GM18511 (cell line): ENCODE results near the gene SNRPB2.

Experiments used
- ATAC-seq: cut with Tn5 transposase; IDR thresholded peaks from one replicate; pipeline ENCODE4 v1.9.1; 2021; ENCODE audit warnings: mild to moderate bottlenecking, moderate library complexity; ENCODE audit not compliant: unreplicated experiment

Gene SNRPB2

DNA sequence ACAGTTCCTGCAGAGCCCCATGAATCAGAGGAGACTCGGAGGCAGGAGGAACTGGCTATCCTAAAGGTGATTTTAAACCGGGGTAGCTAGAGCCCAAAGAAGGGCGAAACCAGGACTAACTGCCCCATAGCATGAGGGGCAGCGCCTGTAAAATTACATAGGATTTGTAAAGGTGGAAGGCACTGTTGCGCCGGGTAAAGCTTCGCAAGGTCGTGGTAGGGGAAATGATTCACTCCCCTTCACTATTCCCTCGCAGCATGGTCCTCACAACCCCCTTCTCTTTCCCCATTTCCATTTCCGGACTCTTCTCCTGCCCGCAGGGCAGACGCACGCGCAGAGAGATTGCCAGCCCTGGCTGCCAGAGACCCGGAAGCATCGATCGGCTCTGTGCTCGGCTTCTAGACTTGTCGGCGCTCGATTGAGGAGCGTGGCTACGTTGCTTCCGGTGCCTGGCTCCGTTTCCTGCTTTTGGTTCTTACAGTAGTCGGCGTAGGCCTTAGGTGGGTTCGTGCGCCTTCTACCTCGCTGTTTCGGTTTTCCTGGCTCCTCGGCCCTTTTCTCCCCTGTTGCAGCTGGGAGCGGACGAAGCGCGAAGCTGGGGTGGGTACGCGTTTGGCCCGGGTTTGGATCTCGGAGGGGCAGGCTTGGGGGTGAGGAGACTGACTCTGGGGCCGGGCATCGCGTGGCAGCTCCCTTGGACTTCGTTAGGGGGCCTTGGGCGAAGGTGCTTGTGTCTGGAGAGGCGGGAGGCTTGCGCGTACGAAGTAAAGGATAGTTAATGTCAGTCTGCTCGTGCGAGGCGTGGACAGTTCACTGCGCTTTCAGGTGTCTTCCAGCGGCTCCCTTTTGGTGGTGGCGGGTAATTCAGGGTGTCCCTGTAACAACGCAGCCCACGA is at the start of gene SNRPB2:
TSS of gene SNRPB2 (plus strand) at position 462 of the 896 bp plus-strand sequence. CDS start 1,677 bp downstream, outside the sequence.
- ATAC-seq, result peak; percentile 99

DNA sequence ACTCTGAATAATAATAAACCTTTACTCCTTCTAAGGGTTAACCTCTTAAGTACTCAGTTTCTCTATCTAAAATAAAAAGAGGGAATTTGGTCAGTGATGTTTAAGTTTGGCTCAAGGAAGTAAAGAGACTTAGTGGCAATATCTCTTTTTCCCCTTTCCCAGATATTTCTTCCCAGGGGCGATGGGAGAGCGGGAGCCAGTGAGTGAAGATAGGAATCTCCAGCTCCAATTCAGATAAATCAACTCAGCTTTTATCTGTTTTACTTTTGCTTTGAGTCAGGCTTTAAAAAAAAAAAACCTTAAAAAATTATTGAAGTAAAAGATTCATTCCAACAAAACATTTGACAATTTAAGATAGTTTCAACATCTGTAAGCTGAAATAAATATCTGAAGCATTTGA is 45.4 kb upstream of the SNRPB2 start:
- ATAC-seq, result no peak

DNA sequence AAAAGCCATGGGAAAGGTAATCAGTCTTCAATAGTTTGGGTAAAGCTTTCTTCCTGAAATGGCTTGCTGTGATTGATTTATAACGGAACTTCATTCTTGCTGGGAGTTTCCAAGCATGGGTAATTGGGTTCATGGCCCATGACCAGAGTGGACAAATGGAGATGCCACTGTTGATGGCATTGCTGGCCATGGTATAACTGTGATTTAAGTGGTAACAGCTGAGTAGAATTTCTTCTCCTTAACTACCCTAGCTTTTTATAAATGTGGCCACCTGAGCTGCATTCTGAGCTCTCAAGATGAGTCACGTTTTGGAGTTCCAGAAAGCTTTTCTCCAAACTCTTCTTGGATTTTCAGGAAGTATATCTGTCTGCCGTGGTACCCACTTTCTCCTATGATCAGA is 39.9 kb upstream of the SNRPB2 start:
- no peak for ATAC-seq

DNA sequence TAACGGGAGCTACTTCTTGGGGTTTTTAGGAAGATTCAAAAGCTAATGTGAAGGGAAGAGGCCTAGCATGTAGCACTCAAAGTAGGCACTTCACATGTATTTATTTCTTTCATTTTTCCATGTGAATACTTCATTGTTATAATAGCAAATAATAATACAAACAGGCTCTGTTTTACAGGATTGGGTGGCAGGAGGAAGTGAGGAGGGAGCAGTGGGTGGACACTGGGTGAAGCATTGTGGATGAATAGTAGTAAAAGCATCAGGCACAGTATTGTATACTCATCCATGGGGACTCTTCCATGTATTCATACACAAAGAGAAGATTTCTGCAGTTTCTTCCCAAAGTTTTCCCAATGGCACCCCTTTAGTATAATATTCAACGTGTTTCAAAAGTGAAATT is 38.4 kb upstream of the SNRPB2 start:
- ATAC-seq, result no peak

DNA sequence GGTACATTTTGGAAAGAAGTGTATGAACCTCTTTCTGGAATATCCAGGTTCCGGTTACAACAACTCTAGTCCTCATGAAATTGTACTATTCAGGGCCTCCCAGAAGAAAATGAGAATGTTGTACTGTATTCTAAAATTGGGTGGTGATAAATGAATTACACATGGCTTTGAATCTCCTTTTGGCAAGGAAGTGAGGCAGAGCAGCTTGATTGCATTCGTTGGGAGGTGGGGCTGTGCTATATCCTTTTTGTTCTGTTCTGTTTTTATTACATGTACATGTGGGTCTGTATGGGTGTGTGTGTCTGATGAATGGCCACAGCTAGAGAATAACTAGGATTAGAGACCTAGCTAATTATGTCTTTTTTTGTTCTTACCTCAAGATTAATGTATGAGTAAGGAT is 37.8 kb upstream of the SNRPB2 start:
- no peak for ATAC-seq

DNA sequence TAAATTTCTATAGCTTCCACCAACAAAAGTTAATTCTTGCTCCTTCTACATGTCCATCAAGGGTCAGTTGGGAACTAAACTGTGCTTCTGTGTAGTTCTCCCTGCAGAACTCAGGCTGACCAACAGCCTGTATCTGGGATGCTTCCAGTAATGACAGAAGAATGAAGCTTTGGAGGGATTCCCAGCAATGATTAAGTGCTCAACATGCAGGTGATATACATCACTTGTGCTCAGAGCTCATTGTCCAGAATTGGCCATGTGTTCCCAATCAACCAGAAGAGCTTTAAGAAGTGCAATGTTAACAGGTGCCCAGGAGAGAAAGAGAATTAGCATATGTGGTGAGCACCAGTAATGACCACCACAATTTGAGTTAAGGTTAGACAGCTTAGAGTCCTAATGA is 37.4 kb upstream of the SNRPB2 start:
- no peak for ATAC-seq

DNA sequence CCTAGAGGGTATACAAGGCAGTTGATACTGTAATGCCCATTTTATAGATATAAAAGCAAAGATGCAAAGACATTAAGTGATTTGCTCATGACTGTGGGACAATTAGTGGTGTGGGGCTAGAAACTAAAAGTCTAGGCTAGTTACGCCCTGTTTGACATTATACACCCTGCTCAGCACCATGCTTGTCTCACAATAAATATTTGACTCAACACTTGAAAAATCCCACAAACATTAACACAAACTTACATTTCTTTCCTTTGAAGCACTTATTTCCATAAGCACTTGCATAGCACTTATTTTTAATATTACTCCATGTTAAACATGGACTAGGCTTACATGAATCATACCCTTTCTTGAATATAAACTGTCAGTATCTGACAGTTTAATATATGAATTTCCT is 36.5 kb upstream of the SNRPB2 start:
- ATAC-seq, result no peak

DNA sequence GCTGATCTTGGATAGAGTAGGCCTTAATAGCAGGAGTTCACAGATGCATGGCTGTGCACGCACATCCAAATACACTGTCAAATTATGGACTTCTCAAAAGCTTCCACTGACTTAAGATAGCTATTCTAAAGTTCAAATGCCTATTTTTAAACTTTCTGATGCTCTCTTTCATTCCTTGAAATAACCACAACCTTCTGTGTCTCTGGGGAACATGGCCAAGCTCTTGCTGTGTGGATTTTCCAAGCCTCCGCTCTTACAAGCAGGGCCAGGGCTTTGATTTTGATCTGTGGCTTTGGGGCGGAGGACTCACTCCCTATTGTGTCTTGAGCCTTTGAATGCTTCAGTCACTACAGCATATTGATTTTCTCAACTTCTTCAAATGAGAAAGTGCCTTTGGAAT is 35.7 kb upstream of the SNRPB2 start:
- ATAC-seq, result no peak

DNA sequence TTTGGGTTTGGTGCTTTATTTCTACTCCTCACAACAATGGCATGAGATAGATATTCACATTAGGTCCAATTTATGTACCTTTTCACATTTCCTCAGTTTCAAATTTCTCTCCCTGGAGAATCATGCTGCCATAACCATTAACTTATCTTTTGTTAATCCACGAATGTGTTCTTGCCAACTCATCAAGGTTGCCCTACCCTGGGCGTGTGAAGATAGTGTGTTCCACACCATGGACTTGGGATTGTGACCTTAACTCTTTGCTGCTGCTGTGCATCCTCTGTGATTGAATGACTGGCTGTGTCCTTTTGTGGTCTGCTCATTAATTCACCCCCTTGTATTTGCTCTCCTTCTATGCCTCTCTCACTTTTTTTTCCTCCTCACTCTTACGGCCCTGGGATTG is 34.2 kb upstream of the SNRPB2 start:
- no peak for ATAC-seq

DNA sequence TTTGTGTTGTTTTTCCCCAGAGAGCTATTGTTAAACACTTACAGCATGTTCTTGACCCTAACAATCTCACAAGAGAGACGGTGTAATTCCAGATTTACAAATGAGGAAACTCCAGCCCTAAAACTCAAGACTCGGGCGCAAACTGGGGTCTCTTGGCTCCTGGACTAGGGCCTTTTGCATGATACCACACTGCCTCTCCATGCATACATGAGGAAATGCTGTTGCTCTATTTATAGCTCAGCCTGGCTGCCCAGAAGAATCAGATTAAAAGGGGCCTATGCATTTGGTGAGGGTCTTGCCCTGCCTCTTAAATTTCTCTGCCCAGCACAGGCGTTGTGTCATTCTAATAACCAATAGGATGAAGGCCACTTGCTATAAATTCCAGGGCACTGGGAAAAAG is 30.5 kb upstream of the SNRPB2 start:
- ATAC-seq, result no peak

DNA sequence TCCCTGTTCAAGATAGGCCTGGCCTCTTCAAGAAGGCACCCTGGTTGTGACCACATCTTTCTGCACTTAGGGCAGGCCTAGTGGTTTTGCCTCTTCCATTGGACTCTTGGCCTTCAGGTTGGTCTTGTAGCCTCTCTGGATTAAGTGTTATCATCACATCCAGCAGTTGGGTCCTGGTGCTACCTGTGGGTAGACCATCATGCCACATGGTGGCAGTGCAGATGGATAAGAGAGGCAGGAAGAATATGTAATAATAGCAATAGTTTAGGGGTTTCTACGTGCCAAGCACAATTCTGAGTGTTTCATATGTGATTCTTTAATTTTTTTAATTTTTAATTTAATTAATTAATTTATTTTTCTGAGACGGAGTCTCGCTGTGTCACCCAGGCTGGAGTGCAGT is 28.5 kb upstream of the SNRPB2 start:
- ATAC-seq, result peak; percentile 76

DNA sequence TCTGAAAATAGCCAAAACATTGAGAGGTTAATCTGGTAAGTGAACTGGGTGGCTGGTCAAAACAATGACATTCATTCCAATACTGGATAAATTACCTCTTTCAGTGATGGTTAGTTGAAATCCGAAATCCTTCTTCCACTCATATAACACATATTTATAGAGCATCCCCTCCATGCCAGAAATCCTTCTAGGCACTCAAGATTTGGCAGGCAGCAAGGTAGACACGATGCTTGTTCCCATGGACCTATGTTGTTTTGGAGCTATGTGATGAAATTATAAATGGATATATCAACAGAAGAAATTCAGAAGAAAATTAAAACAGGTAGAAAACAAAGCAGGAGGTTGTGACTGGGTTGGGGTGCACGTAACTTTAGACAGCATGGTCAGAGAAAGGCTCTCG is 26.3 kb upstream of the SNRPB2 start:
- ATAC-seq, result no peak

DNA sequence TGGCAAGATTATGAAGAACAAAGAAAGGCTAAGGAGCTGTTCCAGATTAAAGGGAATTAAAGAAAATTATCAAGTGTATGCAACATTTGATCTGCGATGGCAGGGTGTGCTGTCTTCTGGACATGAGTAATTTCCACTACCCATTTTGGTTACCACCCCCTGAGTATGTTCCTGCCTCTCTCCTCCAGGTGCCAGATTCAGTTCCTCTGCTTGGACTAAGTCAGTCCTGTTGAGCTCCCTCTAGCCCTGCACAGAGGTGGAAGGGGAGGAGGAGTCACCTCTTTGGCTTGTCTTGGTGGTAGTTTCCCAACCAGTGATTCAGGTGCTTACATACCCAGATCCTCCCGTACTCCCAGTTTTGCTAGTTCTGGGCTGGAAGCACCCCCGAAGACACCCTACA is 22.2 kb upstream of the SNRPB2 start:
- ATAC-seq, result peak; percentile 63

DNA sequence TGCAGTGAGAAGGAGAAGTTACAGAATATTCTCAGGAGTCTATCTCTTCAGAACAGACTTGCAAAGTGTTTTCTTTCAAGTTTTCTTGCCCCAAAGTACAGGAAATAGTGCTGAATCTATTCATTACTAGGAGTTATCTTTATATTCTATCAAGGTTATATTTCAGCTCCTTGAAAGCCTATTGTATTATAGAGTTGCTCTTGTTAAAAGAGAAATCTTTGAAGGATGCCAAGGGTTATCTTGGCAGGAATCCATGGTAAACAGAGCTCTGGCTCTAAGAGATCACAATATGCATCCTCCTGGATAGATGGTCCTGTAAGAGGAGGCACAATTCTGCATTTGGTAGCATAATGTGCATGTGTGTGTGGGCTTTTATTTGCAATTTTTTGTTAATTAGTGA is 21.2 kb upstream of the SNRPB2 start:
- no peak for ATAC-seq

DNA sequence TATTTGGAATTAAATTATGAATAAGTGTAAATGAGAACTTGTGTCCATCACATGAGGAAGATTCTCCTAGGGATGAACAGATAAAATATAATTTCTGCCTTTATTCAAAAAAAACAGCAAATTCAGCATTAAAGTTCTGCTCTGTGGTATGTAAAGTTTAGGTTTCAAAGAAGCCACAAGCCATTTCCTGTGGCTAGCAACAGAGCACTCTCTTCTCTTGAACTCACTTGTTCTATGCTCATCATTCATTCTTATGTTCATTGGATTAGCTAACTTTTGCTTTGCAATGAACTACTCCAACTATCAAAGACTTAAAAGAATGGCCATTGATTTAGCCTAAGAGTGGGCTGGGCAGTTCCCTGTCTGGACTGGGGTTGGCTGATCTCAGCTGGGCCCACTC is 20.8 kb upstream of the SNRPB2 start:
- ATAC-seq, result peak; percentile 85

DNA sequence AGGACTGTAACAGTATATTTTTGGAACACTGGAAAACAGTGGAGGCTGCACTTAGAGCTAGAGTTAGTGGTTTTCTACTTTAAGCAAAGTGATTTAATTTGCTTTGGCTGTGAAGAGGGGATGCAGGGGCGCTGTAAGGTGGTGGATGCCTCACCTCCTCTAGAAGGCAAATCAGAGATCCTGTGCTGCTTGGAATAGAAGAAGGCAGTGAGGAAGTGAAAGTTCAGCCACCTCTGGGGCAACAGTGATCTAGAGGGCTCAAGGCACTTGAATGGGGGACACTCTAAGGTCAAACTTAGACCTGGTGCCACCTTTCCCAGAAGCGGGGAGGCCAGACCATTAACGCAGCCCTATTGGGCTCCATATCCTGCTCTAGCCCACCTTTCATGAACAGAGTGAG is 19.0 kb upstream of the SNRPB2 start:
- ATAC-seq, result peak; percentile 64

DNA sequence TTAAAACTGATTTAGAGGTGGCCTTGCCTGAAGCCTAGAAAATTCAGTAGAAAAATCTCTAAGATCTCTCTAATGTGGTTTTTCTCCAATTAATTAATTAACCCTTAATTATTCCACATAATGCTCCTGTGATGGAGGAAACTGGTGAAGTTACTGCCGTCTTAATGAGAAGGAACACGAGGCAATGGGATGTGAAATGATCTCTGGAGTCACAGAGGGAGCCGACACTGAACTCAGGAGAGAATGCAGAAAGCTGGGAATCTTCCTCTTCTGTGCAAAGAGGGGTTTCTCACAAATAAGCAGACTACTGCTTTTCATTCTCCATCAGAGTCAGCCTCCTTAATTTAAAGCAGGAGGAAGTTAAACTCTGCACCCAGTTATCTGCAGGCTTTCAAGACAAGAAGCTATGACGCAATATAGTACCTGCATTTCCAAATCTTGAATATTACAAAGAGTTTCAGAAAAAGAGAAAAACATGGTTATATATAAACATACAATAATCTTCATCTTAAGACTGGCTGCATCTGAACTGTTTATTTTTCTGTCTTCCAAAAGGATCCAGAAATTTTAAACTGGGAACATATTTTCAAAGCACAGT is 18.1 kb upstream of the SNRPB2 start:
- ATAC-seq, result no peak

DNA sequence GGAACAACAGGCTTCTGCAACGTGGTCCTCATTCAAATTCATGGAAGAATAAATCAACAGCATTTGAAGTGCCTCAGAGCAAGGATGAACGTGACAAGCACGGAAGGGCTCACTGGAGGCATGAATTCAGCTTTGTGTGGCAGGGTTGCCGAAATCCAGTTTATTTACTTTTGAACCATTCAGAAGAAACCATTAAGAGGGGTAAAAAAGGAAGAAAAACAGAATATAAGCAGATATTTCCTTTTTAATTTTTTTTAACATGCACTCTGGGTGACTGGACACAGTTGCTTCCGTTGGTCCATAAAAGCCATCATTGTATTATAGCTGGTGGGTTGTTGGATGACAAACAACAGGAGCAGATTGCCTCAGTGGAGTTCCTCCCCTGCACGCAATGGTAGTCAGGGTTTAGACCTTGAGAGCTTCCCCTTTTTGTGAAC is 17.3 kb upstream of the SNRPB2 start:
- no peak for ATAC-seq

DNA sequence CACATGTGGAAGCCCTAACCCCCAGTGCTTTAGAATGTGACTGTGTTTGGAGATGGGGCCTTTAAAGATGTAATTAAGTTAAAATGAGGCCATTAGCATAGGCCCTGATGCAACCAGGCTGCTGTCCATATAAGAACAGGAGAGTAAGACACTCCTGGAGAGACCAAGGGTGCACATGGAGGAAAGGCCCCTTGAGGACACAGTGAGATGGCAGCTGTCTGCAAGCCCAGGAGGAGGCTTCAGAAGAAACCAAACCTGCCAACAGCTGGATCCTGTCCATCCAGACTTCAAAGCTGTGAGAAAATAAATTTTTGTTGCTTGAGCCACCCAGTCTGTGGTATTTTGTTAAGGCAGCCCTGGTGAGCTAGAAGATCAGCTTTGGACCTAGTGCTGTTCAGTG is 16.8 kb upstream of the SNRPB2 start:
- no peak for ATAC-seq

DNA sequence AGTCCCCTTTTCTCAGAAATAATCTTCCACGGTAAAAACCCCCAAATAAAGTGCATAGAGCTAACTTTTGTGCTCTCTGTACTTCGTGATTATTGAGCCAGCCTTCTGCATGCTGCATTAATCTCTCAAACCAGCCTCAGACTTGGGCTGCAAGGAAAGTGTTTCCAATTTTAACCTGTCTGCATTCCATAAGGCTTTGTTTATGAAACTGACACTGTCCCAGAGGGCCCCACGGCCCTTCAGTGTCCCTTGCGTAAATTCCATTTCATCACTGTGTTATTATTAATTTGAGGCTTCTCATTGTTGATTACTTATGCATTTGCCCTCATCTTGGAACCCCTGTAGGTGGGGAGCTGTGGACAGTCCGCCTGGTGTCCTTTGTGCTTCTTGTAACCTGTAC is 15.6 kb upstream of the SNRPB2 start:
- no peak for ATAC-seq

DNA sequence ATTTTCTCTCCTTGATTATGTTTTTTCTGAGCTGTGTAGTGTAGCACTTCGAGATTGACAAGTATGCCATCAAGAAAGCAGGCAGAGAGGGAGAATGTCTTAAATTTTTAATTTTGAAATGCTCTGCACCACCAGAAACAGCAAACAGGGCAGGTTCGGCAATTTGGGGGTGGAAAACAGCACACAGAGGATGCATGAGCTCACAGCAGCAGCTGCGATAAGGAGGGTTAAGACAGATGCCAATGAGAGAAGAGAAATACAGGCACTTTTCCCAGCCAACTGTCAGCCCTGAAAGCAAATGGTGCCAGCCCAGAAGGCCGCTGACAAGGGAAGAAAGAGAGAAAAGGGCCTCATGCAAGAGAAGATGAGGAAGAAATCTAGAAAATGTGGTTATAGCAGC is 15.1 kb upstream of the SNRPB2 start:
- ATAC-seq, result no peak

DNA sequence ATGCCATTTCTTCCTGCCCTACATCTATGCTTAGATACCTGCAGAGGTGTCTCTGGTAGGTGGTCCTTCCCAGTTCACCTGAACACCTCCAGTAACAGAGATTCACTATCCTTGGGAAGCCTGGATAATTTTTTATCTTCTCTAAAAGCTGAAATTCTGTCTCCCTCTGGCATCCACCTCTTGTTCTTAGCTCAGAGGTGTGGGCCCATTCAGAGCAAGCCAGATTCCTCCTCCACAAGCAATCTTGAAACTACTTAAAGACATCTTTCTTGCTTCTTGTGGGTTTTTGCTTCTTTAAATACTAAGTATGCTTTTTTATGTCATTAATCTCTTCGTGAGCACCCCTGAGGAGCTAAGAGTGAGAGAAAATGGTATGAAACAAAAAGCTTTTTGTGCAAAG is 10.4 kb upstream of the SNRPB2 start:
- no peak for ATAC-seq

DNA sequence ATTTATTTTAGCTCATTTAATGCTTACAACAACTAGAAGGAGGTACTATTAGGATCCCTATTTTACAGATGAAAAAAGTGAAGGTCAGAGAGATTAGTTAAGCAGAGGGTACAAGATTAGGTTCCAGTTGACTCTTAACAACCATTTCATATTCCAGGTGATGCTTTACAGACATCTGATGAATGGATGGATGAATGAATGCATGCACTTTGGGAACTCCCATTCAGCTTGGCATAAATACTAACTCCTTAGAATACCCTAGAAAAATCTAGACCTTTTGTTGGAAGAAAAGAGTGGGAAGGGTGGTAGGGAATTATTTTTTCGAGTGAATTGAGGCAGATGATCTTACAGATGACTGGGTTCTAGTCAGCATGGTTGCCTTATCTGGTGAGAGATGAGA is 746 bp upstream of the SNRPB2 start:
- no peak for ATAC-seq
